Stimulated activated naive CD8-positive, alpha-beta T cell treated with anti-CD3 and anti-CD28 coated beads, Interleukin-15, Interleukin-2, amounts not matched to agents 100 ng/mL and 50 ng/mL, for 24 hours (primary cell): ENCODE measurements around the gene SPOCK1.
"Not testable (repeated sequence)": the region's sequence is repeated elsewhere in the genome, so short reads cannot be mapped to it uniquely, and the experiment has no call there.

Experiments
- H3K27ac Mint-ChIP-seq: one replicate; pipeline ENCODE4 v1.8.0; 2021; ENCODE audit warnings: mild to moderate bottlenecking, mixed read lengths
- H3K27me3 Mint-ChIP-seq: one replicate; pipeline ENCODE4 v1.8.0; 2021; ENCODE audit warnings: mixed read lengths
- H3K36me3 Mint-ChIP-seq: one replicate; pipeline ENCODE4 v1.8.0; 2021; ENCODE audit warnings: low read depth, mixed read lengths
- H3K4me1 Mint-ChIP-seq: one replicate; pipeline ENCODE4 v1.8.0; 2021; ENCODE audit warnings: low read depth, mixed read lengths
- H3K4me3 Mint-ChIP-seq: one replicate; pipeline ENCODE4 v1.8.0; 2021; ENCODE audit warnings: mild to moderate bottlenecking, mixed read lengths
- H3K9me3 Mint-ChIP-seq: one replicate; pipeline ENCODE4 v1.8.0; 2021; ENCODE audit warnings: mixed read lengths

The SPOCK1 gene

DNA sequence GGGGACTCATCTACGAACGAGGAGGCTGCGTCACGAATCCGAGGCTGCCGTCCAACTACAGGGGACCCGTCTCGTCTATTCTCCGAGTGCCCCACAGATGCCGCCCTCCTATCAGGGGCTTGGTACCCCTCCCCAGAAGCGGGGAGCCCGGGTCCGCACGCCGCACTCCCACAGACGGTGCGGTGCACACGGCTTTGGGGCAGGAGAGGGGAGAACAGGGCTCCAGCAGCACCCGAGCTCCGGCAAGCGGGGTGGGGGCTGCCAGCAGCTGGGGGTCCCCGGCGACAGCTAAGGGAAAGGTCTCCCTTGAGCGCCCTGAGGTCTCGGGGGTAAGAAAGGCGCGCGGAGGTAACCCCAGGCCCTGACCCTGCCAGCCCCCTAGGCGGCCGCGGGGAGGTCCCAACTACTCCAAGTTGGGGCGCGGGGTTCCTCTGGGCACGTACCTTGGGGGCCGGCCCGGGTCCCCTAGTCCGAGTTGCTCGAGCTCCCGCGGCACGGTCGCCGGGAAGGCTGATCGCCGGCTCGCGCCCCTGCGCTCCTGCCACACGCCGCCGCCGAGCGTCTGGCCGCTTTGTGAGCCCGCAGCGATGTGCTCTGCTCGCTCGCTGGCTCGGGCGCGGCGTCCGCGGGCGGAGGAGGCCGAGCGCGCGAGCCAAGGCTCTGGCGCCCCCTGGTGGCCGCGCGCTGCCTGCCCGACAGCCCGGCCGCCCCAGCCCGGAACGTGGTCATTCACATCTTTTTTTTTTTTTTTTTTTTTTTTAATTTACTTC is at the start of gene SPOCK1:
SPOCK1 (minus strand) TSS at position 591 of the 770 bp plus-strand sequence.
- no peaks in the 10 kb centered on the region for H3K36me3 Mint-ChIP-seq

DNA sequence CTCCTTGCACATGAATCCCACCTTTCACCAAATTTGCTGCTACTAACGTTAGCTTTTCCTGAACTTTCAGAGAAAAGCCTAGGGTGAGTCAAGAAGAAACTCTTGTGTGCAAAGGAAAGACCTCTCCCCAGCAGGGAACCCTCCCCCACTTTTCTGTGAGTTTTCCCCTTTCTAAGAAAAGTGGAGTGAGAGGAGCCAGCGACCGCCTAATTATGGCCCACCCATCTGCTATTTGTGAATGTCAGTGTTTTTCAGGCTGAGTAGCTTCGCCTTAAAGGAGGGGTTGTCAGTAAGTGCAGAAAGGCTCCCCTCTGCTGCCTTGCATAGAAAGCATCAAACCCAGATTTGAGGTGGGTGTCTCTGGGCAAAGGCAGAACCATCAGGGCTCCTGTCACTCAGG is 46.8 kb upstream of the SPOCK1 start:
- Mint-ChIP-seq H3K27ac (no peak overlapping the region), H3K4me3 (no peak overlapping the region), H3K27me3 (peaks cover 17% of the 10 kb centered on the region), H3K9me3 (peaks cover 6% of the 10 kb centered on the region), H3K36me3 (no peaks in the 10 kb centered on the region), H3K4me1 (no peaks in the 10 kb centered on the region)

More for the DNA sequence above, at the start of gene SPOCK1:
- H3K27ac Mint-ChIP-seq, result no peak within 1 kb of the TSS
- no peak within 1 kb of the TSS for H3K4me3 Mint-ChIP-seq
- H3K4me1 Mint-ChIP-seq, result no peaks in the 10 kb centered on the region
- H3K9me3 Mint-ChIP-seq, result no peaks in the 10 kb centered on the region
- H3K27me3 Mint-ChIP-seq, result peaks cover 21% of the 10 kb centered on the region

DNA sequence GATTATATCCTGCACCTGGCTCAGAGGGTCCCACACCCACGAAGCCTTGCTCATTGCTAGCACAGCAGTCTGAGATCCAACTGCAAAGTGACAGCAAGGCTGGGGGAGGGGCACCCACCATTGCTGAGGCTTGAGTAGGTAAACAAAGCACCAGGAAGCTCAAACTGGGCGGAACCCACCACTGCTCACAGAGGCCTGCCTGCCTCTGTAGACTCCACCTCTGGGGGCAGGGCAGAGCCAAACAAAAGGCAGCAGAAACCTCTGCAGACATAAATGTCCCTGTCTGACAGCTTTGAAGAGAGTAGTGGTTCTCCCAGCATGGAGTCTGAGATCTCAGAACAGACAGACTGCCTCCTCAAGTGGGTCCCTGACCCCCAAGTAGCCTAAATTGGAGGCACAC is 36.3 kb upstream of the SPOCK1 start:
- not testable (repeated sequence) for H3K36me3 Mint-ChIP-seq, H3K4me3 Mint-ChIP-seq, H3K27ac Mint-ChIP-seq, H3K9me3 Mint-ChIP-seq, H3K27me3 Mint-ChIP-seq, H3K4me1 Mint-ChIP-seq

DNA sequence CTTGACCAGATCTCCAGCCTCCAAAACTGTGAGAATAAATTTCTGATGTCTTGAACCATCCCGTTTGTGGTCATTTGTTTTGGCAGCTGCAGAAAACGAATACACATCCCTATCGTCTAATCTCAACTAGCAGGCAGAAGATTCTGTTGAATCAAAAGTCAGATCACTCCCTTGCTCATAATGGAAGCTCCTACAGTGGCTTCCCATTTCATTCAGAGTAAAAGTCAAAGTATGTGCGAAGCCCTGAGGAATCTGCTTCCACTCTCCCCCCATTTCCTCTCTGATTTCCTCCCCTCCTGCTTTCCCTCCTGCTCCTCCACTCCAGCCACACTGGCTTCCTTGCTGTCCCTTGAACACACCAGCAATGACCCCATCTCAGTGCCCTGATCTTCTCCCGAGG is 34.8 kb upstream of the SPOCK1 start:
- no peak overlapping the region for H3K4me3 Mint-ChIP-seq
- no peak overlapping the region for H3K27ac Mint-ChIP-seq
- H3K36me3 Mint-ChIP-seq, result no peaks in the 10 kb centered on the region
- H3K9me3 Mint-ChIP-seq, result peaks cover 9% of the 10 kb centered on the region
- H3K4me1 Mint-ChIP-seq, result no peaks in the 10 kb centered on the region
- no peaks in the 10 kb centered on the region for H3K27me3 Mint-ChIP-seq

DNA sequence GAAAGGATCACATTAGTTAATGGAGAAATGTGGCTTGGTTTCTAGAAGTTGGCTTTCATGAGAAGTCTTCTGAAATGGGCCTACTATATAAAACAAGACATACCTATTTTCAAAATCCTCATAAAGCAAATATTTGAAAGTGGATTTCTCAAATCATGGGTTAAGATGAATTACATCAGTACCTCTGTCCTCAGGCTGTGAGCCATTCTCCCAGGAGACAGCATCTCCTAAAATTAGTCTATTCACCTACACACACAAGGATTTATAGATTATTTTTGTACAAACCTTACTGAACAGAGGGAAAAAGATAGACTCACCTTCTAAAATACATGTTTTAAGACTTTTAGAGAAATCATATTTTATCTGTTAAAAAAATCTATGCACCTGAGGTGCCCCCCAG is 32.1 kb upstream of the SPOCK1 start:
- Mint-ChIP-seq H3K27me3 (no peaks in the 10 kb centered on the region), H3K9me3 (peaks cover 9% of the 10 kb centered on the region), H3K27ac (no peak overlapping the region), H3K4me1 (no peaks in the 10 kb centered on the region), H3K4me3 (no peak overlapping the region), H3K36me3 (no peaks in the 10 kb centered on the region)

DNA sequence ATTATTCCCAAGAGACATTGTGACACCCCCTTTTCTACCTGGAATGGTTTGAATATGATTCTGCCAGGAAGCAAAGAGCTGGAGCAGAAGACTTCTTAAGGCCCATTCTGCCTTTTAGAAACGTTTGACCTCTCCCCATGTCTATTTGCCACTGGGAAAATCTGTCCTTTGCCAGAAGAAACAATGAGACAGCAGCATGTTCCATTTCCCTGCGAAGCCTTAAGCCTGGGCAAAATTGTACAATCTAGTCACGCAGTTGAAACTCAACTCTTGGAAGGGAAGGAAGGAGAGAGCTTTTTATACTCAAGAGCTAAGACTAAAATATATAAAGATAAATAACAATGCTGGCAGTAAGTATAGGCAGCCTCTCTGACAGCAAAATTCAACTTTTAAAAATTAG is 22.1 kb upstream of the SPOCK1 start:
- H3K4me1 Mint-ChIP-seq, result no peaks in the 10 kb centered on the region
- H3K9me3 Mint-ChIP-seq, result peaks cover 5% of the 10 kb centered on the region
- peaks cover 29% of the 10 kb centered on the region for H3K27me3 Mint-ChIP-seq
- no peaks in the 10 kb centered on the region for H3K36me3 Mint-ChIP-seq
- no peak overlapping the region for H3K27ac Mint-ChIP-seq
- H3K4me3 Mint-ChIP-seq, result no peak overlapping the region

DNA sequence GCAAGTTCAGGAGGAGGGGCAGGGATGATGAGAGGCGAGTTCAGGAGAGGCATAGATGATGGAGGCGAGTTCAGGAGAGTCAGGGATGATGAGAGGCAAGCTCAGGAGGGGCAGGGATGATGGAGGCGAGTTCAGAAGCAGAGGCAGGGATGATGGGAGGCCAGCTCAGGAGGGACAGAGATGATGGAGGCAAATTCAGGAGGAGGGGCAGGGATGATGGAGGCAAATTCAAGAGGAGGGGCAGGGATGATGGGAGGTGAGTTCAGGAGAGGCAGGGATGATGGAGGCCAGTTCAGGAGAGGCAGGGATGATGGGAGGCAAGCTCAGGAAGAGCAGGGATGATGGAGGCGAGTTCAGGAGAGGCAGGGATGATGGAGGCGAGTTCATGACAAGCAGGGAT is 17.8 kb upstream of the SPOCK1 start:
- H3K27me3 Mint-ChIP-seq, result peaks cover 26% of the 10 kb centered on the region
- no peaks in the 10 kb centered on the region for H3K9me3 Mint-ChIP-seq
- H3K27ac Mint-ChIP-seq, result no peak overlapping the region
- no peaks in the 10 kb centered on the region for H3K4me1 Mint-ChIP-seq
- no peak overlapping the region for H3K4me3 Mint-ChIP-seq
- no peaks in the 10 kb centered on the region for H3K36me3 Mint-ChIP-seq

DNA sequence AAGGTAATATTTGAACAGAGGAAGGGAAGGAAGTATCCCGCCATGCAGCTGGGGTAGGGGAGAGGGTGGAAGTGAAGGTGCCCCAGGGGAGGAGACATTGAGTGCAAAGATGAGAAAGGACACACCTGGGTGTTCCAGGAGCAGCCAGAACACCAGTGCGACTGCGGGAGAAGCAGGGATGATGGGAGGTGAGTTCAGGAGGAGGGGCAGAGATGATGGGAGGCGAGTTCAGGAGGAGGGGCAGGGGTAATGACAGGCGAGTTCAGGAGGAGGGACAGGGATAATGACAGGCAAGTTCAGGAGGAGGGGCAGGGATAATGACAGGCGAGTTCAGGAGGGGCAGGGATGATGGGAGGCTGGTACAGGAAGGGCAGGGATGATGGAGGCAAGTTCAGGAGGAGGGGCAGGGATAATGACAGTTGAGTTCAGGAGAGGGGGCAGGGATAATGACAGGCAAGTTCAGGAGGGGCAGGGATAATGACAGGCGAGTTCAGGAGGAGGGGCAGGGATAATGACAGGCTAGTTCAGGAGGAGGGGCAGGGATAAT is 17.2 kb upstream of the SPOCK1 start:
- H3K4me1 Mint-ChIP-seq, result no peaks in the 10 kb centered on the region
- no peak overlapping the region for H3K27ac Mint-ChIP-seq
- no peaks in the 10 kb centered on the region for H3K36me3 Mint-ChIP-seq
- peaks cover 29% of the 10 kb centered on the region for H3K27me3 Mint-ChIP-seq
- H3K9me3 Mint-ChIP-seq, result no peaks in the 10 kb centered on the region
- no peak overlapping the region for H3K4me3 Mint-ChIP-seq

DNA sequence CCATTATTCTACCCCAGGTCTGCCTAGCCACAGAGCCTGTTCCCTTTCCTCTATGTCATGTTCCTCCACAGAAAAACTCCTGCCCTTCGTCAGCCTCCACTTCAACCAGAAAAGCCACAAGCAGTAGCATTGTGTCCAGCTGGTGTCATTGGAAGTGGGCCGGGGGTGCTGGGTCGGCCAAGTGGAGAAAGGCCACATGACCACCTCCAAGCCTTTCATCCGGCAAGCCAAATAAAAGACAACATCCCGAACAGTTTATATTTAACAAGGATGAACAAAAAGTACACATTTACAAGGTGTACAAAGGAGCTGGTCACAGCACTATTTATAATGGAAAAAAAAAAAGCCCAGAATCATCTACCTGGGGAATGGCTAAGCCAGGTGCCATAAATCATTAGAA is 16.1 kb upstream of the SPOCK1 start:
- Mint-ChIP-seq H3K4me3 (no peak overlapping the region), H3K27me3 (peaks cover 26% of the 10 kb centered on the region), H3K9me3 (no peaks in the 10 kb centered on the region), H3K36me3 (no peaks in the 10 kb centered on the region), H3K4me1 (no peaks in the 10 kb centered on the region), H3K27ac (no peak overlapping the region)

DNA sequence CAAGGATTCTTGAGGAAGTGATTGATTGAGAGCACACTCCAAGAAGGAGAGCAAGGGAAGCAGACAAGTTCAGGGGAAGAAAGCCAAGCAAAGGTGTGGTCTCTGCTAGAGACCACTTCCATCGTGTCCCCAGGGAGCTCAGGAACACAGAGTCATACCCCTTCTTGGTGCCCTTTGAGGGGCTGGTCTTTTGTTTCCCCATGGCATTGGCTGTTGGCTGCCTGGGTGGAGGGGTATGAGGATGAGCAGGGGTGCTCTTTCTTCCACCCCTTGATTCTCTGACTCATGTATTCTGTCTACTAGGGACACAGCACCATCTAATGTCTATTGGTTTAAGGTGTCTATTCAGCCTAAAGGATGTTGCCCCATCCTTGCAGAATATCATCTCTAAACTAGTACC is 11.5 kb upstream of the SPOCK1 start:
- Mint-ChIP-seq H3K36me3 (no peaks in the 10 kb centered on the region), H3K27ac (no peak overlapping the region), H3K27me3 (peaks cover 25% of the 10 kb centered on the region), H3K4me1 (no peaks in the 10 kb centered on the region), H3K9me3 (no peaks in the 10 kb centered on the region), H3K4me3 (no peak overlapping the region)

DNA sequence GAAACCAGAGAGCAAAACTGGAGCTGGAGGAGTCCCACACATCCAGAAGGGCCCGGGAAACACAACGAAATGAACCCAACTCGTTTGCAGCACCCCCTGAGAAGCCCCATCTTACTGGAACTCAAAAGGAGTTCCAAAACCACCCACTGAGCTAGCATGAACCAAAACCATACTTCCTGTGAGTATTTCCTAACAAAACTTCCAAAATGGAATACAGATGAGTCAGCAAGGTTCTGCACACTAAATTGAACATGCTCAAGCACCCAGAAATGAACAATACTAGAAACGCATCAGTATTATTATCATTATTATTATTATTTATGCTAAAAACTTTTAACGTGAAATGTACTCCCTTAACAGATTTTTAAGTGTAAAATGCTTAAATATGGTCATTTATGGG is 8.0 kb upstream of the SPOCK1 start:
- H3K4me3 Mint-ChIP-seq, result no peak overlapping the region

DNA sequence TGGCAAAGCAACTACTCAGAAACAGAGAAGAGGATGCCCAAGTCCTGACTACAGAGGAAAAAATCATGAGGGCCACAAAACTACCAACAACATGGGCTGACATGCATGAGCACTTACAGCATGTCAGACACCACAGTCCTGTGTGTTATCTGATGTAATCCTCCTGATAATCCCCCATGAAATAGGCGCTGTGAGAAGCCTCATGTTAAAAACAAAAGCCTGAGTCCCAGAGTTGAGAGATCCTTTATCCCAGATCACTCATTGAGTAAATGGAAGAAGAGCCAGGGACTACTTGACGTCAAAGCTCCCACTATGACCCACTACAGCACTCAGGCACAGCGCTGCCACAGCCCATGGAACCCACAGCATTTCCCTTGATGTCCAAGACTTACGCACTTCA is 7.2 kb upstream of the SPOCK1 start:
- Mint-ChIP-seq H3K36me3 (no peaks in the 10 kb centered on the region), H3K9me3 (no peaks in the 10 kb centered on the region), H3K4me3 (no peak overlapping the region)

More for the DNA sequence above, 8.0 kb upstream of the SPOCK1 start:
- H3K4me1 Mint-ChIP-seq, result no peaks in the 10 kb centered on the region
- H3K27ac Mint-ChIP-seq, result no peak overlapping the region
- peaks cover 15% of the 10 kb centered on the region for H3K27me3 Mint-ChIP-seq
- H3K9me3 Mint-ChIP-seq, result no peaks in the 10 kb centered on the region
- no peaks in the 10 kb centered on the region for H3K36me3 Mint-ChIP-seq

DNA sequence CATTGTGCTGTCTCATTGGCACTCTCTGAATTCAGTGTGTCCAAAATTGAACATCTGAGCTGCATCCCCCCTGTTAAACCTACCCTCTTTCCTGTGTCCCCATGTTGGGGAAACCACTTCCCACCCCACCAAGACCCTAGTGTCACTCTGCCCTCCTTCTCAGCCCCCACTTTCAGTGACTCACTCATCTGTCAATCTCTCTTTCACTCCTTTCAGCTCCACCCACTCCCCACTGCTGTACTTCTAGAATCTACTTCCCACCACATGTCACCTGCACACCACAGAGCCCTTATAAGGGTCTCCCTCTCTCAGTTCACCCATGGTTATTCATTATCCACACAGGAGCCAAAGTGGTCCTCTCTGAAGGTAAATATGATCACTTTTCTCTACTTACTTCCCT is 5.8 kb upstream of the SPOCK1 start:
- peaks cover 7% of the 10 kb centered on the region for H3K27me3 Mint-ChIP-seq
- H3K9me3 Mint-ChIP-seq, result no peaks in the 10 kb centered on the region
- H3K36me3 Mint-ChIP-seq, result no peaks in the 10 kb centered on the region
- H3K27ac Mint-ChIP-seq, result no peak overlapping the region
- H3K4me1 Mint-ChIP-seq, result no peaks in the 10 kb centered on the region
- H3K4me3 Mint-ChIP-seq, result no peak overlapping the region

More for the DNA sequence above, 7.2 kb upstream of the SPOCK1 start:
- H3K4me1 Mint-ChIP-seq, result no peaks in the 10 kb centered on the region
- H3K27ac Mint-ChIP-seq, result no peak overlapping the region
- H3K27me3 Mint-ChIP-seq, result peaks cover 11% of the 10 kb centered on the region

DNA sequence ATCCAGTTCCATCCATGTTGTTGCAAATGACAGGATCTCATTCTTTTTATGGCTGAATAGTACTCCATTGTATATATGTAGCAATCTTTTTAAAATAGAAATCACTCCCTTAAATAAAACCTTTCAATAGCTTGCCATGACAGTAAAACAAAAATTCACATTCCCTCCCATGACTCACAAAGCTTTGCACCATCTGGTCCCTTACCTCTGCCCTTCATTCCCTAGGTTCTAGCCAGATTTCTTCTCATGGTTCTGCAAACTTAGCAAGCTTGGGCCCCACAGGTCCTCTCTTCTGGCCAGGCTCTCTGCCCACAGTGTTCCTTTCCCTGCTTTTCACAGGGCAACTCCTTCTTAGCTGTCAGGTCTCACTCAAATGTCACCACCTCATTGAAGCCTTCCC is 4.3 kb upstream of the SPOCK1 start:
- Mint-ChIP-seq H3K27me3 (peaks cover 7% of the 10 kb centered on the region), H3K4me1 (no peaks in the 10 kb centered on the region), H3K27ac (no peak overlapping the region), H3K9me3 (no peaks in the 10 kb centered on the region), H3K36me3 (no peaks in the 10 kb centered on the region), H3K4me3 (no peak overlapping the region)

DNA sequence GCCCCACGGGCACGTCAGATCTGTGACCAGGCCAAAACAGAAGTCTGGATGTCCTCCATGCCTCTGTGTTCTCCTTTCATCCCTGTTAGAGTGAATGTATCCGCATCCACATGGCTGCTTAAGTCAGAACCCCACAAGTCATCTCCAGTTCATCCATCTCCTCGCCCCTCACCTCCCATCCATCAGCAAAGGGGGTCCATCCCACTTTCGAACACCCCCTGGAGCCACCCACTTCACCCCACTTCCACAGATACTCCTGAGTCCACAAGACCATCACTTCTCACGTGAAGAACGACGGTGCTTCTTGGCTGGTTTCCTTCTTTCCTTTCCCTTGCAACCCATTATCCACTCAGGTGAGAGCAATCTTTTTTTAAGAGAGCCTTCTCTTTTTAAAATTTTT is 3.5 kb upstream of the SPOCK1 start:
- Mint-ChIP-seq H3K4me3 (no peak overlapping the region), H3K9me3 (no peaks in the 10 kb centered on the region), H3K36me3 (no peaks in the 10 kb centered on the region), H3K27ac (no peak overlapping the region), H3K27me3 (peaks cover 10% of the 10 kb centered on the region), H3K4me1 (no peaks in the 10 kb centered on the region)

DNA sequence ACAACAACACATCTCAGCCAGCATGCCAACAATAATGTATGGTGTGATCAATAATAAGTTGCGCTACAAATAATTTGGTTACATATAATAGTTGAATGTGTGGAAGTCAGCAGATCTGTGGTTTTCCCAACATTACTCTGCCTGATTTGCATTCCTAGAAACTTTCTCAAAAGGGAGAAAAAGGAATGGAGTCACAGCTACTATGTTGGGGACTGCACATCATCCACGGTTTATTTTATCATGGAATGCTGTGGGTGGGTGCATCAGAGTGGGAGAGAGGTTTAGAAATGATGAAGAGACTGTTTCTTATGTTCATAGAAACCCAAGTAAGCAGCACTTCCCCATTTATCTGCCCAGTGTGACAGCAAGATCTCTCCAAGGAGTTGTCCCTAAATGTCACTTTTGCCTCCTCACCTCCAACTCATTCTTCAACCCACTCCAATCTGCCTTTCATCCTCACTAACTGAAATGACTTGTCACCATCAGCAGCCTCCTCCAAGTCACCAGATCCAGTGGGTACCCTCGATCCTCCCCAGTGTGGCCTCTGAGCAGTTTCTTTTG is 2.8 kb upstream of the SPOCK1 start:
- no peak overlapping the region for H3K4me3 Mint-ChIP-seq
- no peaks in the 10 kb centered on the region for H3K9me3 Mint-ChIP-seq
- peaks cover 10% of the 10 kb centered on the region for H3K27me3 Mint-ChIP-seq
- H3K36me3 Mint-ChIP-seq, result no peaks in the 10 kb centered on the region
- no peak overlapping the region for H3K27ac Mint-ChIP-seq
- no peaks in the 10 kb centered on the region for H3K4me1 Mint-ChIP-seq
